ENCODE measurements around the gene VRK2. TPM values are rescaled to one million over a fixed set of nuclear protein-coding genes. Genes with fewer than 3 reads are reported as not detected.

The VRK2 gene
- total RNA-seq, 1 donor from 2014 or later, result 30.9 TPM

GRCh38 chr2:58194458-58194857 lies 147.9 kb downstream of the VRK2 start:
- ATAC-seq (ENCODE audit: poor library complexity) (no peak), DNase-seq (no peak)
- intact Hi-C loops (cut with DNase I), result no loop called here

- ATAC-seq (ENCODE audit: poor library complexity), result no peak
- intact Hi-C loops (cut with DNase I), result no loop called here
- no peak for DNase-seq
Observed at GRCh38 chr2:58195662-58196061, 149.1 kb downstream of the VRK2 start.

- ATAC-seq (ENCODE audit: poor library complexity) (no peak), DNase-seq (no peak)
- intact Hi-C loops (cut with DNase I), result no loop called here
Observed at GRCh38 chr2:58197894-58198293, 151.3 kb downstream of the VRK2 start.

- intact Hi-C loops (cut with DNase I), result no loop called here
- ATAC-seq (ENCODE audit: poor library complexity), result no peak
- no peak for DNase-seq
Observed at GRCh38 chr2:58202404-58202803, 155.8 kb downstream of the VRK2 start.

- ATAC-seq (ENCODE audit: poor library complexity) (no peak), DNase-seq (no peak)
- intact Hi-C loops (cut with DNase I), result no loop called here
Observed at GRCh38 chr2:58203018-58203417, 156.4 kb downstream of the VRK2 start.

- no peak for DNase-seq
Observed at GRCh38 chr2:58204195-58204959, 157.8 kb downstream of the VRK2 start.

GRCh38 chr2:58206785-58207184 lies 160.2 kb downstream of the VRK2 start:
- DNase-seq (no peak), ATAC-seq (ENCODE audit: poor library complexity) (no peak)
- intact Hi-C loops (cut with DNase I), result no loop called here

More at GRCh38 chr2:58204195-58204959, 157.8 kb downstream of the VRK2 start:
- ATAC-seq (ENCODE audit: poor library complexity), result no peak
- intact Hi-C loops (cut with DNase I), result no loop called here

- intact Hi-C loops (cut with DNase I), result no loop called here
- DNase-seq, result no peak
- ATAC-seq (ENCODE audit: poor library complexity), result no peak
Observed at GRCh38 chr2:58207189-58207588, 160.6 kb downstream of the VRK2 start.

Other genes starting within 250 kb of the VRK2 start
- 10.8 TPM for gene FANCL, start 194.5 kb downstream of the VRK2 start, total RNA-seq

All from Right ventricle myocardium superior (tissue), 1 donor.